ENCODE results near the gene NOL7. TPM values are rescaled to one million over a fixed set of nuclear protein-coding genes. Genes with fewer than 3 reads are reported as not detected.

The NOL7 gene
- total RNA-seq, 4 donors from 2014 or later: 49.4 to 64.7 (median 55.7) TPM

DNA sequence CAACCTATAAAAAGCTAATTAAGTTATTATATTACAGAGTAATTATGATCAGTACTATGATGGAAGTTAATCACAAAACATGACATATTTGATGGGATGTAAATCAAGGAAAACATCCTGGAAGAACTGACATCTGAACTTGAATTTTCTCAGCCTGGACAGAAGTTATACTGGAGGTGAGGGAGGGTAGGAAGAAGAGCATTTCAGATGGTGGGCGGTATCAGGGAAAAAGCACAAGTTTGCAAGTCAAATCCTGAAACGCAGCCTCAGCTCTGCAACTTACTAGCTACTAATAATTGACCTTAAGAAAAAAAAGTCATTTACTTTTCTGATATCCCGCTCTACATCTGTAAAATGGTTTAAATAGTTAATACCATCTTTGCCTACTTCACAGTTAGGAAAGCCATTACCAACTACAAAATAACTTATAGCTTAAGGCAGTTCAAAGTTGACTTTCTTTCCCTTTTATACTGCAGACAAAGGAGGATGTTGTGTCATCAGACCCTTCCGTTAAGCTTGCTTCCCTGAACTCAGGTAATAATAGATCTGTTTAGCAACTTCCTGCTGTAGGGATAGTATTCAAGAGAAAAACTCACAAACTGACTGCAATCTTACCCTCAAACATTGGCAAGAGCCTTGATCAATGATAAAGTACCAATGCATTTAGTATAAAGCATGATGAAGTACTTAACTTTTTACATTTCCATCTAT lies 21.0 kb downstream of the NOL7 start:
- TF ChIP-seq CTCF (IDR thresholded peaks at IDR 0.05) (no peak), POLR2A (IDR thresholded peaks at IDR 0.05) (no peak)
- H3K9me3 ChIP-seq: no peaks in the 10 kb centered on the region

DNA sequence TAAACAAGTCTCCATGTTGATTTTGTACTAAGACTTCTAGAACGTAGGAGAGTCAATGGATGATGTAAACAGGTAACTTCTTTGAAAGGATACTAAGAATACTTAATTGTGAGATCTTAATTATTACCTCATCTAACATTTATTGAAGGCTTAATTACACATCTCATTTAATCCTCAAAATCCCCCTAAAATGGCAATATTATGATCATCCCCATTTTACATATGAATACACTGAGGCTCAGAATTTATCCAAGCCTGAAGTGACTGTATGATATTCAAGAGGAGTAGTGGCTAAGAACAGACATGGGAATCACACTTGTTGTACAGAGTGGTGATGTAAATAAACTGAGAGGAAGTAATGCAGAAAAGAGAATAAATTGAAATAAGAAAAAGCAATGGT lies 22.9 kb downstream of the NOL7 start:
- DNase-seq: no peak
- Histone ChIP-seq H3K4me1 (no peaks in the 10 kb centered on the region), H3K27me3 (no peaks in the 10 kb centered on the region), H3K4me3 (no peak overlapping the region), H3K27ac (no peak overlapping the region), H3K9me3 (no peaks in the 10 kb centered on the region), H3K36me3 (no peaks in the 10 kb centered on the region)
- intact Hi-C loops (cut with DNase I; ENCODE audit: low total_unique reads): no loop called here
- TF ChIP-seq CTCF (IDR thresholded peaks at IDR 0.05): no peak
- no peak for TF ChIP-seq POLR2A (IDR thresholded peaks at IDR 0.05)

More for the DNA sequence above, 21.0 kb downstream of the NOL7 start:
- H3K4me1 ChIP-seq: no peaks in the 10 kb centered on the region
- no peaks in the 10 kb centered on the region for H3K27me3 ChIP-seq
- no peaks in the 10 kb centered on the region for H3K36me3 ChIP-seq
- no peak overlapping the region for H3K4me3 ChIP-seq
- no peak for DNase-seq
- no peak overlapping the region for H3K27ac ChIP-seq
- intact Hi-C loops (cut with DNase I; ENCODE audit: low total_unique reads): no loop called here

DNA sequence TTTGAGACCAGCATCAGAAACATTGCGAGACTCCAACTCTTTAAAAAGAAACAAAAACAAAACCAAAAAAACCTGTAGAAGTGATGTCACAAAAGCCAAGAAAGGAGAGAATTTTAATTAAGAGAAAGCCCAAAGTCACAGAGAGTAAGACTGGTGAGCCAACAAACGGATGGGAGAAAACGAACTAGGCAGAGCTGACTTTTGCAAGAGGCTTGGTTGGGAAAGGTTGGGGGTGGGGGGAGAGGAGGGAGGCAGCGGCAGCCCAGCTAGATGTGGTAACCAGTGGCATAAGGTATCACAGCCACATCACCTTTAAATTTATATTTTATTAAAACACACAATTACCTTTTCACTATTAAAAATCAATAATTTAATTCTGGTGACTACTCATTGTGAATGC lies 23.5 kb downstream of the NOL7 start:
- Histone ChIP-seq H3K9me3 (no peaks in the 10 kb centered on the region), H3K27me3 (no peaks in the 10 kb centered on the region), H3K36me3 (no peaks in the 10 kb centered on the region), H3K27ac (no peak overlapping the region), H3K4me3 (no peak overlapping the region), H3K4me1 (no peaks in the 10 kb centered on the region)
- intact Hi-C loops (cut with DNase I; ENCODE audit: low total_unique reads): no loop called here
- no peak for TF ChIP-seq CTCF (IDR thresholded peaks at IDR 0.05)
- TF ChIP-seq POLR2A (IDR thresholded peaks at IDR 0.05): no peak
- no peak for DNase-seq

DNA sequence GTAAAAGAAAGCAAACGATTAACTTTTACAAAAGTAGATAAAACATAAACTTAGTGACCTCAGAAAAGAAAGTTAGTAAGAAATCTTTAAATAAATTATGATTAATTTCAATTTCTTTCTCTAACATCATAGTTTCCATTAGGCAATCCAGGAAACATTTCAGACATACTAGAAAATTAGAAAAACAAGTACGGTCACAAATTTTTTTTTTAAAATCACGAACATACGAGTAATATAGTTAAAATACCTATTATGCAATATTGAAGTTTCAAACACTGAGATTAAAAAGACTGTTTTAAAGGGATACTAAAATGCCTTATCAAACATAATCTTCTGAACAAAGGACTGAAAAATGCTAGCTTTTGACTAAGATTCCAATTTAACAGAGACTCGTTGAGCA lies 26.2 kb downstream of the NOL7 start:
- H3K4me3 ChIP-seq: no peak overlapping the region
- no peak for DNase-seq
- no peaks in the 10 kb centered on the region for H3K9me3 ChIP-seq
- no peaks in the 10 kb centered on the region for H3K27me3 ChIP-seq
- no peaks in the 10 kb centered on the region for H3K4me1 ChIP-seq
- intact Hi-C loops (cut with DNase I; ENCODE audit: low total_unique reads): no loop called here
- H3K36me3 ChIP-seq: no peaks in the 10 kb centered on the region
- no peak overlapping the region for H3K27ac ChIP-seq
- TF ChIP-seq POLR2A (IDR thresholded peaks at IDR 0.05) (no peak), CTCF (IDR thresholded peaks at IDR 0.05) (no peak)

DNA sequence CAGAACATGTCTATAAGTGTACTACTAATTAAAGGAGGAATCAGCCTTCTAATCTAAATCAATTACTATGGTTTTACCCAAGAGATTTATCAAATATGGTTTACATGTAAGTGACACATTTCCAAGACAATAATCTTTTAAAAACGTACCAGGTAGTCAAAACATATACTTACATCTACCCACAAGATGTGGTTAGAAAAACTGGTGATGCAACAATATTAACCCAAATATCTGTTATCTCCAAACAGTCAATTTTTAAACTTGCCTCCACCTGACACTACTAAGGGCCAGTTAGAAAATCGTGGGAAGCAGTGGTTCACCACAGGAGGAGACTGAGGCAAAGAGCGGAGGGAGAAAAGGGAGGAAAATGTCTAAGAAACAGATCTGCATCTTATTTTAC lies 28.0 kb downstream of the NOL7 start:
- Histone ChIP-seq H3K36me3 (no peaks in the 10 kb centered on the region), H3K27me3 (no peaks in the 10 kb centered on the region), H3K9me3 (no peaks in the 10 kb centered on the region), H3K27ac (no peak overlapping the region), H3K4me1 (no peaks in the 10 kb centered on the region), H3K4me3 (no peak overlapping the region)
- TF ChIP-seq CTCF (IDR thresholded peaks at IDR 0.05) (no peak), POLR2A (IDR thresholded peaks at IDR 0.05) (no peak)
- intact Hi-C loops (cut with DNase I; ENCODE audit: low total_unique reads): no loop called here
- DNase-seq: no peak

Data from uterus (tissue), 4 donors.